Mammary epithelial cell (primary cell): Measurements from ENCODE around the gene TMEM252.

Experiments
- CTCF ChIP-seq, 2 donors: IDR thresholded peaks in 1 of 2; conservative IDR thresholded peaks in 1 of 2; 2 replicates each; pipeline ENCODE4 v1.5.1; 2011 to 2012; ENCODE audit warnings: inconsistent platforms in 2 of 2, low read length in 2 of 2, mild to moderate bottlenecking in 2 of 2, control low read depth in 1 of 2, low read depth in 1 of 2; ENCODE audit not compliant: insufficient read depth in 1 of 2; ENCODE audit errors: extremely low read depth in 1 of 2
- EZH2 ChIP-seq: IDR thresholded peaks from 2 replicates; pipeline ENCODE4 v1.6.1; 2012; ENCODE audit warnings: low read length, inconsistent platforms, borderline replicate concordance

GRCh38 chr9:68536876-68537615 is 3.6 kb downstream of the TMEM252 start:
- TF ChIP-seq CTCF (conservative IDR thresholded peaks at IDR 0.05 in 1 of 2, IDR thresholded peaks at IDR 0.05 in 1 of 2; ENCODE audit: extremely low read depth in 1 of 2, insufficient read depth in 1 of 2, low read depth in 1 of 2, low read length in 2 of 2) (no peak), EZH2 (no peak)
